ENCODE data around the gene FNDC1.

- TF ChIP-seq CTCF (IDR thresholded peaks at IDR 0.05) (no peak), POLR2A (IDR thresholded peaks at IDR 0.05) (no peak)
Measured at GRCh38 chr6:159232751-159233150, 63.6 kb downstream of the FNDC1 start.

Data from lower leg skin (tissue), 3 donors.